OCI-LY1 (cell line): Measurements from ENCODE around the gene ARHGEF25.

Experiments
- CTCF ChIP-seq: fragments of 200-600 bp; sonication (generic), shearing (Covaris generic); IDR thresholded peaks from 2 replicates; pipeline ENCODE4 v1.5.1; 2017; ENCODE audit warnings: mild to moderate bottlenecking, antibody characterized with exemption, low read length, moderate library complexity, mixed read lengths
- EZH2 ChIP-seq: fragments of 200-600 bp; sonication (generic), shearing (Covaris generic); IDR thresholded peaks from 2 replicates; pipeline ENCODE4 v1.8.0; 2017; ENCODE audit warnings: borderline replicate concordance, mixed run types, mild to moderate bottlenecking, antibody characterized with exemption, low read length, moderate library complexity, mixed read lengths

DNA sequence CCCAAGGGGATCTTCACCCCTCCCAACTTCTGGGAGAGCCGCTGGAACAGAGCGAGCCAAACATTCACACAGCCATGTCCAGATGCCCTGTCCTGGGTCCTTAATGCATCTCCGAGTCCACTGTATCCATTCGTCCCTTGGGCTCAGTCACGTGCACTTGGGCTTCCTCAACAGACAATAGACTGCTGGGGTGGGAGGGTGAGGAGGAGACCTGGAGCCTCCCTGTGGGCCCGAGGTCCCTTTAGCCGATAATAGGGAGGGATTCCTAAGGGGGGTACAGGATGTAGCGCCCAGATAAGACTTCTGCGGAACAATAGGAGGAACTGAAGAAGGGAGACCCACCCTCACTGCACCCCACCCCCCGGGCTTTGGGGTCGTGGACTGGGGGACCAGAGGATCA is 6.7 kb downstream of the ARHGEF25 start:
- TF ChIP-seq CTCF (no peak), EZH2 (no peak)
